Kidney epithelial cell (primary cell): ENCODE results near the gene SP140. TPM values are rescaled to one million over a fixed set of nuclear protein-coding genes. Genes with fewer than 3 reads are reported as not detected.
"Not testable (repeated sequence)": the region's sequence is repeated elsewhere in the genome, so short reads cannot be mapped to it uniquely, and the experiment has no call there.

Experiments
- DNase-seq: peaks from one replicate; pipeline ENCODE4 v3.0.0-alpha.2; 2010; ENCODE audit warnings: low read depth
- H3K27me3 ChIP-seq: 2 replicates; pipeline ENCODE4 v1.6.0; 2011; ENCODE audit warnings: low read length; ENCODE audit not compliant: control insufficient read depth, insufficient read depth
- H3K36me3 ChIP-seq: 2 replicates; pipeline ENCODE4 v1.5.1; 2011; ENCODE audit warnings: low read length; ENCODE audit not compliant: control insufficient read depth, insufficient read depth
- H3K4me3 ChIP-seq: 2 replicates; pipeline ENCODE4 v1.5.1; 2011; ENCODE audit warnings: low read depth, mild to moderate bottlenecking, control low read depth, low read length
- CTCF ChIP-seq: IDR thresholded peaks from 2 replicates; pipeline ENCODE4 v1.5.1; 2011; ENCODE audit warnings: mild to moderate bottlenecking, moderate library complexity, low read length, control low read depth, inconsistent platforms; ENCODE audit not compliant: insufficient read depth, poor library complexity, severe bottlenecking
- total RNA-seq: library from RNA; depleted of rRNA; stranded (reverse); fragments of >200 nt; gene quantifications from 2 replicates; pipeline ENCODE4 v1.2.3, GENCODE V29; 2015

SP140 gene
- total RNA-seq, 1 donor from 2014 or later = 3.6 TPM

- no peak overlapping the region for H3K4me3 ChIP-seq
- no peak for TF ChIP-seq CTCF
These were observed 44.2 kb downstream of the SP140 start for GRCh38 chr2:230269715-230270114.

DNA sequence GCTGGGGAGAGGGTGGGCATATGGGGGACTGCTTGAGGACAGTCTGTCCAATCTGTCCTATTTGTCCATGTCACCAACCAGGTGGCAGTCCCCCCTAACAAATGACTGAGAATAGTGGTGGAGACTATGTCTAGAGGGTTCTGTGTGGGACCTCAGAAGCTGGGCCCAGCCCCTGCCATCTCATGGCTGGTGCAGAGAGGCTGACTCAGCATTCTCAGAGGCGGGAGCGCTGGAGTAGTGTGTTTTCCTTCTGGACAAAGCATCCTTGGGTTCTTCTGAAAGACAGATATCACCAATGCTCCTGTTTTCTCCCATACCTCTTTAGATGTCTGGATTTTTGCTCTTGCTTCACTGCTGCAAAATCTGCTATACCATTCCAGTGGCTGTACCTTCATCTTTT is 57.4 kb downstream of the SP140 start:
- no peak for DNase-seq
- TF ChIP-seq CTCF = no peak
- no peaks in the 10 kb centered on the region for H3K27me3 ChIP-seq
- no peaks in the 10 kb centered on the region for H3K36me3 ChIP-seq
- no peak overlapping the region for H3K4me3 ChIP-seq

More at GRCh38 chr2:230269715-230270114, 44.2 kb downstream of the SP140 start:
- Histone ChIP-seq H3K36me3 (no peaks in the 10 kb centered on the region), H3K27me3 (no peaks in the 10 kb centered on the region)
- no peak for DNase-seq

- H3K4me3 ChIP-seq = no peak overlapping the region
- DNase-seq = no peak
- no peak for TF ChIP-seq CTCF
- H3K36me3 ChIP-seq = no peaks in the 10 kb centered on the region
- no peaks in the 10 kb centered on the region for H3K27me3 ChIP-seq
These were observed 60.5 kb downstream of the SP140 start for GRCh38 chr2:230286048-230286447.

DNA sequence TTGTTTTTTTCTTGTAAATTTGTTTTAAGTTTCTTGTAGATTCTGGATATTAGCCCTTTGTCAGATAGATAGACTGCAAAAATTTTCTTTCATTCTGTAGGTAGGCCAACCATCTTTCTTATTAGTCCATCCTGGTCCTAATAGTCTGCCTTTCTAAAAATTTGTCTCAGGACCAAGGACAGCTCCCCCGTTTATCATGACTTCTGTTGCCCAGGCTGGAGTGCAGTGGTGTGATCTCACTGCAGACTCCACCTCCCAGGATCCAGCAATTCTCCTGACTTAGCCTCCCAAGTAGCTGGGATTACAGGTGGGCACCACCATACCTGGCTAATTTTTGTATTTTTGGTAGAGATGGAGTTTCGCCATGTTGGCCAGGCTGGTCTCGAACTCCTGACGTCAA is 63.8 kb downstream of the SP140 start:
- not testable (repeated sequence) for H3K4me3 ChIP-seq, DNase-seq, H3K36me3 ChIP-seq, H3K27me3 ChIP-seq

- Histone ChIP-seq H3K27me3 (no peaks in the 10 kb centered on the region), H3K36me3 (no peaks in the 10 kb centered on the region), H3K4me3 (no peak overlapping the region)
- no peak for DNase-seq
- no peak for TF ChIP-seq CTCF
These were observed 69.7 kb downstream of the SP140 start for GRCh38 chr2:230295192-230295591.

DNA sequence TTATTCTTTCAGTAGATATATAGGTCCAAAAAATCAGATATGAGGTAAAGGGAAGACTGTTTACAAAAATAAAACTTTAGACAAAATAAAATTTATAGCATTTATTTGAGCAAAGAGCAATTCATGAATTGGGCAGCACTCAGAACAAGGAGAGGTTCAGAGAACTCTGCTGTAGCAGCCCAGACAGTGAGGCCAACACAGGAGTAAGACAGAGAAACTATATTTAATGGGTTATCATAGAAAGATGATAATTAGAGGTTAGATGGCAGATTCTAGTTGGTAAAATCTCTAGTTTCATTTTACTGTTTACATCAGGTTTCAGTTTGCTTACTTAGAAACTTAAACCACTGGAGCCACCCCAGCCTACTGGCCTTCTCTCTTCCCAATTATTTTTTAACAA is 71.4 kb downstream of the SP140 start:
- H3K4me3 ChIP-seq = no peak overlapping the region
- no peak for TF ChIP-seq CTCF
- H3K27me3 ChIP-seq = no peaks in the 10 kb centered on the region
- no peak for DNase-seq
- H3K36me3 ChIP-seq = no peaks in the 10 kb centered on the region

GRCh38 chr2:230299618-230300017 is 74.1 kb downstream of the SP140 start:
- H3K4me3 ChIP-seq = no peak overlapping the region
- no peak for TF ChIP-seq CTCF
- DNase-seq = no peak
- H3K27me3 ChIP-seq = no peaks in the 10 kb centered on the region
- no peaks in the 10 kb centered on the region for H3K36me3 ChIP-seq
